A673 (cell line): ENCODE measurements around the gene STAB2.

ENCODE experiments used
- EZH2 ChIP-seq: fragments of 200-600 bp; sonication (generic); IDR thresholded peaks from 2 replicates; pipeline ENCODE4 v1.6.1; 2017; ENCODE audit warnings: borderline replicate concordance, low read depth, mild to moderate bottlenecking, mixed read lengths, antibody characterized with exemption, low read length; ENCODE audit not compliant: poor library complexity, severe bottlenecking
- TF ChIP-seq, protein P1 (sequence below): fragments of 300-800, 200-600 bp; sonication (generic); conservative IDR thresholded peaks from 2 replicates; pipeline ENCODE4 v1.5.1; 2017; ENCODE audit warnings: low read depth, mild to moderate bottlenecking, antibody characterized with exemption, low read length, moderate library complexity, mixed read lengths

DNA sequence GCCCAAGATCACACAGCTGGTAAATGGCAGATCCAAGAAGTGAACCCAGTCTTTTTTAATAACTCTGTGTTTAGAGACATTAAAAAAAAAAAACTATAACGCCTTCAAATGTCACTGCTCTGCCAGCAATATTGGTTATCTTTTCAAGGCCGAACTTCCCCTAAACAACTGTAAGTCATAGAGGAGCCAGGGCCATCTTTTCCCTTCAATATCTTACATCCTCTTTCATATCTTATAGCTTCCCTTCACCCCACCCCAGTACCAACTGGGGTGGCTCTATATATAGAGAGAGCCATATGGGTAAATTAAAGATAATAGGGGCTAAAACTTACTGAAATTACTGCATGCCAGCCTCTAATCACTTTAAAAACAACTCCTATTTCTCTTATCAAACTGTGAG is 100.2 kb downstream of the STAB2 start:
- TF ChIP-seq, protein P1, sequence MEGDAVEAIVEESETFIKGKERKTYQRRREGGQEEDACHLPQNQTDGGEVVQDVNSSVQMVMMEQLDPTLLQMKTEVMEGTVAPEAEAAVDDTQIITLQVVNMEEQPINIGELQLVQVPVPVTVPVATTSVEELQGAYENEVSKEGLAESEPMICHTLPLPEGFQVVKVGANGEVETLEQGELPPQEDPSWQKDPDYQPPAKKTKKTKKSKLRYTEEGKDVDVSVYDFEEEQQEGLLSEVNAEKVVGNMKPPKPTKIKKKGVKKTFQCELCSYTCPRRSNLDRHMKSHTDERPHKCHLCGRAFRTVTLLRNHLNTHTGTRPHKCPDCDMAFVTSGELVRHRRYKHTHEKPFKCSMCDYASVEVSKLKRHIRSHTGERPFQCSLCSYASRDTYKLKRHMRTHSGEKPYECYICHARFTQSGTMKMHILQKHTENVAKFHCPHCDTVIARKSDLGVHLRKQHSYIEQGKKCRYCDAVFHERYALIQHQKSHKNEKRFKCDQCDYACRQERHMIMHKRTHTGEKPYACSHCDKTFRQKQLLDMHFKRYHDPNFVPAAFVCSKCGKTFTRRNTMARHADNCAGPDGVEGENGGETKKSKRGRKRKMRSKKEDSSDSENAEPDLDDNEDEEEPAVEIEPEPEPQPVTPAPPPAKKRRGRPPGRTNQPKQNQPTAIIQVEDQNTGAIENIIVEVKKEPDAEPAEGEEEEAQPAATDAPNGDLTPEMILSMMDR, result no peak
- TF ChIP-seq EZH2, result no peak
